ENCODE data around the gene BRAP. TPM values are rescaled to one million over a fixed set of nuclear protein-coding genes. Genes with fewer than 3 reads are reported as not detected.
A peak's percentile ranks its signal among the peaks of the same experiment; 100 is the strongest.

BRAP gene
- total RNA-seq, 1 donor from 2014 or later, result 20.9 TPM

- DNase-seq (ENCODE audit: extremely low spot score, unreplicated experiment), result no peak
- Mint-ChIP-seq H3K4me3 (no peak overlapping the region), H3K4me1 (ENCODE audit: unreplicated experiment) (no peaks in the 10 kb centered on the region), H3K9me3 (no peaks in the 10 kb centered on the region), H3K27ac (no peak overlapping the region), H3K27me3 (no peaks in the 10 kb centered on the region), H3K36me3 (peaks cover 29% of the 10 kb centered on the region)
- TF ChIP-seq, protein P1, sequence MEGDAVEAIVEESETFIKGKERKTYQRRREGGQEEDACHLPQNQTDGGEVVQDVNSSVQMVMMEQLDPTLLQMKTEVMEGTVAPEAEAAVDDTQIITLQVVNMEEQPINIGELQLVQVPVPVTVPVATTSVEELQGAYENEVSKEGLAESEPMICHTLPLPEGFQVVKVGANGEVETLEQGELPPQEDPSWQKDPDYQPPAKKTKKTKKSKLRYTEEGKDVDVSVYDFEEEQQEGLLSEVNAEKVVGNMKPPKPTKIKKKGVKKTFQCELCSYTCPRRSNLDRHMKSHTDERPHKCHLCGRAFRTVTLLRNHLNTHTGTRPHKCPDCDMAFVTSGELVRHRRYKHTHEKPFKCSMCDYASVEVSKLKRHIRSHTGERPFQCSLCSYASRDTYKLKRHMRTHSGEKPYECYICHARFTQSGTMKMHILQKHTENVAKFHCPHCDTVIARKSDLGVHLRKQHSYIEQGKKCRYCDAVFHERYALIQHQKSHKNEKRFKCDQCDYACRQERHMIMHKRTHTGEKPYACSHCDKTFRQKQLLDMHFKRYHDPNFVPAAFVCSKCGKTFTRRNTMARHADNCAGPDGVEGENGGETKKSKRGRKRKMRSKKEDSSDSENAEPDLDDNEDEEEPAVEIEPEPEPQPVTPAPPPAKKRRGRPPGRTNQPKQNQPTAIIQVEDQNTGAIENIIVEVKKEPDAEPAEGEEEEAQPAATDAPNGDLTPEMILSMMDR (conservative IDR thresholded peaks at IDR 0.05), result no peak
Observed at GRCh38 chr12:111650912-111651311, 34.8 kb downstream of the BRAP start.

- no peak for DNase-seq (ENCODE audit: extremely low spot score, unreplicated experiment)
- peaks cover 14% of the 10 kb centered on the region for H3K4me1 Mint-ChIP-seq (ENCODE audit: unreplicated experiment)
- H3K36me3 Mint-ChIP-seq, result peaks cover 25% of the 10 kb centered on the region
- peak overlapping the region; percentile 87 for H3K27ac Mint-ChIP-seq
- H3K9me3 Mint-ChIP-seq, result no peaks in the 10 kb centered on the region
- TF ChIP-seq, protein P1 (conservative IDR thresholded peaks at IDR 0.05), result no peak
- no peak overlapping the region for H3K4me3 Mint-ChIP-seq
- H3K27me3 Mint-ChIP-seq, result no peaks in the 10 kb centered on the region
Observed at GRCh38 chr12:111645433-111645832, 40.3 kb downstream of the BRAP start.

DNA sequence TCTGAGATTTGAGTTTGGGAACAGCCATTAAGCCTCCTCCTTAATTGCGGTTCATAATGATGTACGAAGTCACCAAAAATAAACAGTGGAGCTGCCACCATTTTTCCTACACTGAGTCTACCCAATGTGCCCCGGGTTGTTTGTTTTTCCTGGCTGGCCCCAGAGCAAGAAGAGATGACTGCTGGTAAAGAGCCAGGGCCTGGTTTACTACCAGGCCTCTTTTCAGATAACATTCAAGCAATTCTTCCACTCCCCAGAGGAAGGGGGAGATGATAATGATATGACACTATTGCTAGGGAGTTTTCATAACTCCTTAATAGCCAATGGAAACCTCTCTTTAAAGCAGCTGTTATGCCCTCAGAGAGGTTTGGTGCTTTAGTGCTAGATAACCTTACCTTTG lies 42.3 kb downstream of the BRAP start:
- TF ChIP-seq, protein P1 (conservative IDR thresholded peaks at IDR 0.05), result no peak
- Mint-ChIP-seq H3K36me3 (peaks cover 23% of the 10 kb centered on the region), H3K27ac (peak overlapping the region; percentile 33), H3K9me3 (no peaks in the 10 kb centered on the region), H3K4me3 (no peak overlapping the region), H3K4me1 (ENCODE audit: unreplicated experiment) (peaks cover 20% of the 10 kb centered on the region), H3K27me3 (no peaks in the 10 kb centered on the region)
- DNase-seq (ENCODE audit: extremely low spot score, unreplicated experiment), result no peak

- peaks cover 21% of the 10 kb centered on the region for H3K4me1 Mint-ChIP-seq (ENCODE audit: unreplicated experiment)
- TF ChIP-seq, protein P1 (conservative IDR thresholded peaks at IDR 0.05), result no peak
- no peak for DNase-seq (ENCODE audit: extremely low spot score, unreplicated experiment)
- H3K4me3 Mint-ChIP-seq, result no peak overlapping the region
- peaks cover 24% of the 10 kb centered on the region for H3K36me3 Mint-ChIP-seq
- H3K27me3 Mint-ChIP-seq, result no peaks in the 10 kb centered on the region
- peak overlapping the region; percentile 33 for H3K27ac Mint-ChIP-seq
- H3K9me3 Mint-ChIP-seq, result no peaks in the 10 kb centered on the region
Observed at GRCh38 chr12:111642681-111643426, 42.9 kb downstream of the BRAP start.

GRCh38 chr12:111640506-111640905 lies 45.2 kb downstream of the BRAP start:
- Mint-ChIP-seq H3K36me3 (peaks cover 11% of the 10 kb centered on the region), H3K9me3 (no peaks in the 10 kb centered on the region), H3K4me1 (ENCODE audit: unreplicated experiment) (peaks cover 38% of the 10 kb centered on the region), H3K27ac (no peak overlapping the region), H3K27me3 (no peaks in the 10 kb centered on the region), H3K4me3 (no peak overlapping the region)
- DNase-seq (ENCODE audit: extremely low spot score, unreplicated experiment), result no peak
- TF ChIP-seq, protein P1 (conservative IDR thresholded peaks at IDR 0.05), result no peak

All from type B pancreatic cell (in vitro differentiated cells).